SK-N-SH treated with all-trans-retinoic acid at 6 μM for 48 hours (cell line): ENCODE results near the gene NAT8.
A peak's percentile ranks its signal among the peaks of the same experiment; 100 is the strongest.
"Not testable (repeated sequence)": the region's sequence is repeated elsewhere in the genome, so short reads cannot be mapped to it uniquely, and the experiment has no call there.

Experiments used
- ATAC-seq: fragments of 200-7000 bp; cut with Tn5 transposase; 3 replicates; pipeline ENCODE4 v1.9.1; 2020; ENCODE audit warnings: mild to moderate bottlenecking, moderate library complexity
- ARNTL ChIP-seq: fragments of 450-650 bp; formaldehyde crosslinking; IDR thresholded peaks from 2 replicates; pipeline ENCODE4 v1.5.0; 2020; ENCODE audit warnings: low read depth, mild to moderate bottlenecking, moderate library complexity, borderline replicate concordance
- BACH2 ChIP-seq: fragments of 250-450 bp; sonication (Bioruptor Pico); IDR thresholded peaks from 2 replicates; pipeline ENCODE4 v1.9.0; 2021; ENCODE audit warnings: mild to moderate bottlenecking, borderline replicate concordance
- CSDC2 ChIP-seq: fragments of 250-450 bp; sonication (Bioruptor Pico); IDR thresholded peaks from 2 replicates; pipeline ENCODE4 v1.5.0; 2020; ENCODE audit warnings: mild to moderate bottlenecking, moderate library complexity
- ESRRG ChIP-seq: fragments of 250-450 bp; sonication (Bioruptor Pico); IDR thresholded peaks from 2 replicates; pipeline ENCODE4 v1.6.1; 2021; ENCODE audit warnings: mild to moderate bottlenecking
- GLIS3 ChIP-seq: fragments of 250-450 bp; sonication (Bioruptor Pico); IDR thresholded peaks from 2 replicates; pipeline ENCODE4 v1.5.0; 2020; ENCODE audit warnings: mild to moderate bottlenecking, moderate library complexity
- ISL1 ChIP-seq: fragments of 250-450 bp; sonication (Bioruptor Pico); IDR thresholded peaks from 2 replicates; pipeline ENCODE4 v2.1.2; 2022; ENCODE audit warnings: mild to moderate bottlenecking, moderate library complexity
- OSR1 ChIP-seq: fragments of 250-450 bp; sonication (Bioruptor Pico); IDR thresholded peaks from 2 replicates; pipeline ENCODE4 v1.8.0; 2022; ENCODE audit warnings: moderate library complexity, mild to moderate bottlenecking, inconsistent platforms
- PPARA ChIP-seq: fragments of 250-450 bp; sonication (Bioruptor Pico); IDR thresholded peaks from 2 replicates; pipeline ENCODE4 v1.5.0; 2020; ENCODE audit warnings: mild to moderate bottlenecking, borderline replicate concordance
- RARB ChIP-seq: fragments of 250-450 bp; sonication (Bioruptor Pico); IDR thresholded peaks from 2 replicates; pipeline ENCODE4 v1.8.0; 2021; ENCODE audit warnings: mild to moderate bottlenecking, moderate library complexity
- SNAI2 ChIP-seq: fragments of 250-450 bp; sonication (Bioruptor Pico); IDR thresholded peaks from 2 replicates; pipeline ENCODE4 v1.5.0; 2020; ENCODE audit warnings: mild to moderate bottlenecking, moderate library complexity
- TCF4 ChIP-seq: fragments of 250-450 bp; sonication (Bioruptor Pico); IDR thresholded peaks from 2 replicates; pipeline ENCODE4 v1.8.0; 2021; ENCODE audit warnings: mild to moderate bottlenecking, moderate library complexity, borderline replicate concordance
- TOX ChIP-seq: fragments of 250-450 bp; sonication (Bioruptor Pico); IDR thresholded peaks from 2 replicates; pipeline ENCODE4 v1.8.0; 2021; ENCODE audit warnings: mild to moderate bottlenecking, moderate library complexity, borderline replicate concordance
- ZFP3 ChIP-seq: fragments of 250-450 bp; sonication (Bioruptor Pico); IDR thresholded peaks from 2 replicates; pipeline ENCODE4 v1.5.0; 2020; ENCODE audit warnings: mild to moderate bottlenecking, moderate library complexity
- ZFP30 ChIP-seq: fragments of 450-650 bp; formaldehyde crosslinking; IDR thresholded peaks from 2 replicates; pipeline ENCODE4 v1.5.0; 2022; ENCODE audit warnings: mild to moderate bottlenecking, moderate library complexity
- ZNF565 ChIP-seq: fragments of 450-650 bp; formaldehyde crosslinking; conservative IDR thresholded peaks from 2 replicates; pipeline ENCODE4 v1.5.0; 2020; ENCODE audit warnings: low read depth, mild to moderate bottlenecking, moderate library complexity
- ZNF70 ChIP-seq: fragments of 450-650 bp; formaldehyde crosslinking; IDR thresholded peaks from 2 replicates; pipeline ENCODE4 v1.5.0; 2020; ENCODE audit warnings: mild to moderate bottlenecking, moderate library complexity
- ZNF8 ChIP-seq: fragments of 450-650 bp; formaldehyde crosslinking; IDR thresholded peaks from 2 replicates; pipeline ENCODE4 v1.5.0; 2020; ENCODE audit warnings: mild to moderate bottlenecking, moderate library complexity
- TF ChIP-seq, protein P1 (sequence below): fragments of 250-450 bp; sonication (Bioruptor Pico); IDR thresholded peaks from 2 replicates; pipeline ENCODE4 v1.8.0; 2020; ENCODE audit warnings: mild to moderate bottlenecking, moderate library complexity, borderline replicate concordance
- TF ChIP-seq, protein P2 (sequence below): fragments of 250-450 bp; sonication (Bioruptor Pico); IDR thresholded peaks from 2 replicates; pipeline ENCODE4 v1.5.1; 2020; ENCODE audit warnings: low read depth, mild to moderate bottlenecking, moderate library complexity
- TF ChIP-seq, protein P3 (sequence below): fragments of 250-450 bp; sonication (Bioruptor Pico); IDR thresholded peaks from 2 replicates; pipeline ENCODE4 v1.8.0; 2021; ENCODE audit warnings: low read depth, mild to moderate bottlenecking, moderate library complexity, borderline replicate concordance
- TF ChIP-seq, protein P4 (sequence below): fragments of 250-450 bp; sonication (Bioruptor Pico); IDR thresholded peaks from 2 replicates; pipeline ENCODE4 v1.5.1; 2021; ENCODE audit warnings: mild to moderate bottlenecking, moderate library complexity

The NAT8 gene, protein sequence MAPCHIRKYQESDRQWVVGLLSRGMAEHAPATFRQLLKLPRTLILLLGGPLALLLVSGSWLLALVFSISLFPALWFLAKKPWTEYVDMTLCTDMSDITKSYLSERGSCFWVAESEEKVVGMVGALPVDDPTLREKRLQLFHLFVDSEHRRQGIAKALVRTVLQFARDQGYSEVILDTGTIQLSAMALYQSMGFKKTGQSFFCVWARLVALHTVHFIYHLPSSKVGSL

DNA sequence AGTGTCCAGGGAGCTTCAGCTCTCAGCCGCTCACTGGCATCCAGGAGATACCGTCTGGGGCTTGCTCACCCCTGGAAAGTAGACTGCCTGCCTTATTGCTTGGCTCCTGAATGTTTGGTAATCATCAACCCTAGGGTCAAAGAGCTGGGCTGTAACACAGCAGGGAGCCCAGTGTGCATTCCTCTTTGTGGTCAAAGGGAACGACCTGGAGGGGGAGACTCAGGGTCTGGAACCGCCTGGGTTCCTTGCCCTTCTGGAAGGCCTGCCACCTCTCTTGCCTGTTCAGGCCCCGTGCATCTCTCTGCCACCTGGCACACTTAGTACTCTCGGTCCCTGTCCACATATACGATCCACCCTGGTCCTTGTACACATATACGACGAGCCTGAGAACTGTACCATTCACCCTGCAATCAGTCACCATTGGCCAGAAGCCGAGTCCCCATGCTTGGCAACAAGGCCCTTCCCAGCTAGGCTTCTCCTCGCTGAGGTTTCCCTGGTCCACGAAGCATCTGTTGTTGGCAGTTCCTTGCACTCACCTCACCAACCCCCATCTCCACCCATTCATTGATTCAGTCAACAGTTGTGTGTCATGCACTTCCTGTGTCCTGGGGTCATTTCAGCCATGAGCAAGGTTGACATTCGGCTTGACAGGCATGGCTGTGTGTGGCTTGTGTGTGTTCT, at the start of gene NAT8:
TSS of gene NAT8 (minus strand) at position 85 of the 681 bp plus-strand sequence. CDS start 794 bp downstream, outside the sequence.
- TF ChIP-seq ZNF8 (CRISPR knock-in tag) = no peak
- TF ChIP-seq PPARA (CRISPR knock-in tag) = no peak
- no peak for TF ChIP-seq RARB
- TF ChIP-seq, protein P1, sequence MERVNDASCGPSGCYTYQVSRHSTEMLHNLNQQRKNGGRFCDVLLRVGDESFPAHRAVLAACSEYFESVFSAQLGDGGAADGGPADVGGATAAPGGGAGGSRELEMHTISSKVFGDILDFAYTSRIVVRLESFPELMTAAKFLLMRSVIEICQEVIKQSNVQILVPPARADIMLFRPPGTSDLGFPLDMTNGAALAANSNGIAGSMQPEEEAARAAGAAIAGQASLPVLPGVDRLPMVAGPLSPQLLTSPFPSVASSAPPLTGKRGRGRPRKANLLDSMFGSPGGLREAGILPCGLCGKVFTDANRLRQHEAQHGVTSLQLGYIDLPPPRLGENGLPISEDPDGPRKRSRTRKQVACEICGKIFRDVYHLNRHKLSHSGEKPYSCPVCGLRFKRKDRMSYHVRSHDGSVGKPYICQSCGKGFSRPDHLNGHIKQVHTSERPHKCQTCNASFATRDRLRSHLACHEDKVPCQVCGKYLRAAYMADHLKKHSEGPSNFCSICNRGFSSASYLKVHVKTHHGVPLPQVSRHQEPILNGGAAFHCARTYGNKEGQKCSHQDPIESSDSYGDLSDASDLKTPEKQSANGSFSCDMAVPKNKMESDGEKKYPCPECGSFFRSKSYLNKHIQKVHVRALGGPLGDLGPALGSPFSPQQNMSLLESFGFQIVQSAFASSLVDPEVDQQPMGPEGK (CRISPR knock-in tag) = no peak
- no peak for TF ChIP-seq ZNF70
- TF ChIP-seq SNAI2 (CRISPR knock-in tag) = no peak
- no peak for TF ChIP-seq TOX (CRISPR knock-in tag)
- TF ChIP-seq, protein P2, sequence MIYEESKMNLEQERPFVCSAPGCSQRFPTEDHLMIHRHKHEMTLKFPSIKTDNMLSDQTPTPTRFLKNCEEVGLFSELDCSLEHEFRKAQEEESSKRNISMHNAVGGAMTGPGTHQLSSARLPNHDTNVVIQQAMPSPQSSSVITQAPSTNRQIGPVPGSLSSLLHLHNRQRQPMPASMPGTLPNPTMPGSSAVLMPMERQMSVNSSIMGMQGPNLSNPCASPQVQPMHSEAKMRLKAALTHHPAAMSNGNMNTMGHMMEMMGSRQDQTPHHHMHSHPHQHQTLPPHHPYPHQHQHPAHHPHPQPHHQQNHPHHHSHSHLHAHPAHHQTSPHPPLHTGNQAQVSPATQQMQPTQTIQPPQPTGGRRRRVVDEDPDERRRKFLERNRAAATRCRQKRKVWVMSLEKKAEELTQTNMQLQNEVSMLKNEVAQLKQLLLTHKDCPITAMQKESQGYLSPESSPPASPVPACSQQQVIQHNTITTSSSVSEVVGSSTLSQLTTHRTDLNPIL = no peak
- TF ChIP-seq, protein P3, sequence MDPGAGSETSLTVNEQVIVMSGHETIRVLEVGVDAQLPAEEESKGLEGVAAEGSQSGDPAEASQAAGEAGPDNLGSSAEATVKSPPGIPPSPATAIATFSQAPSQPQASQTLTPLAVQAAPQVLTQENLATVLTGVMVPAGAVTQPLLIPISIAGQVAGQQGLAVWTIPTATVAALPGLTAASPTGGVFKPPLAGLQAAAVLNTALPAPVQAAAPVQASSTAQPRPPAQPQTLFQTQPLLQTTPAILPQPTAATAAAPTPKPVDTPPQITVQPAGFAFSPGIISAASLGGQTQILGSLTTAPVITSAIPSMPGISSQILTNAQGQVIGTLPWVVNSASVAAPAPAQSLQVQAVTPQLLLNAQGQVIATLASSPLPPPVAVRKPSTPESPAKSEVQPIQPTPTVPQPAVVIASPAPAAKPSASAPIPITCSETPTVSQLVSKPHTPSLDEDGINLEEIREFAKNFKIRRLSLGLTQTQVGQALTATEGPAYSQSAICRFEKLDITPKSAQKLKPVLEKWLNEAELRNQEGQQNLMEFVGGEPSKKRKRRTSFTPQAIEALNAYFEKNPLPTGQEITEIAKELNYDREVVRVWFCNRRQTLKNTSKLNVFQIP (CRISPR knock-in tag) = no peak
- TF ChIP-seq ZFP30 (CRISPR knock-in tag) = no peak
- TF ChIP-seq TCF4 (CRISPR knock-in tag) = no peak
- TF ChIP-seq ZNF565 (CRISPR knock-in tag) = no peak
- no peak for TF ChIP-seq ESRRG (CRISPR knock-in tag)
- TF ChIP-seq ARNTL = no peak
- TF ChIP-seq GLIS3 (CRISPR knock-in tag) = no peak
- no peak for TF ChIP-seq ISL1 (CRISPR knock-in tag)
- no peak for TF ChIP-seq ZFP3
- TF ChIP-seq BACH2 (CRISPR knock-in tag) = no peak
- ATAC-seq = no peak

DNA sequence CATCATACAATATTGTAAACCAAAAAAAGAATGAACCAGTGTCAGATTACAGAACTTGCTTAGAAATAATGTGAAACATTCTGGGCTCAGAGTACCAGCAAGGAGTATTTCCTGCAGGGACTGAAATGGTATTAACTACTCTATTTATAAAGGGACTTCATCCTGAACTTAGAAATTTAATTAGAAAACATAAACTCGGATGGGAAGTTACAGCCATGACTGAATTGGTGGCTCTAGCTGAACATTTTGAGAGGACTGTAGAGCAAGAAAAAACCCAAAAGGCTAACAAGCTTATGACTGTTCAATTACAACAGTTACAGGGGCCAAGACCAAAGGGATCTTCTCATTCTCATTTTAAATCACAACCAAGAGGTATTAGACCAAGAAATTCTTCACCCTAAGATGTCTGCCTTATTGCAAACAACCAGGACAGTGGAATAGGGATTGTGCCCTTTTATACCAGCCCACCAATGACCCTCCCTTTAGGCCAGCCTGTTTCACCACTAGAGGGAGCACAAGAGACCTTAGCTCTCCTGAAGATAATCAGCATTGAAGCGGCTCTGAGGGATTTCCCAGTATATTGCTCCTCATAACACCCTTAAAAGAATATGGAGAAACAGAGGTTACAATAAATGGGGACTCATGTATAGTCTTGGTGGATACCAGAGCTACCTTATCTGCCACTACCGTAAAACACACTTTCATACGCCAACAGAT, 48.3 kb upstream of the NAT8 start:
- peak; percentile 97 for ATAC-seq

DNA sequence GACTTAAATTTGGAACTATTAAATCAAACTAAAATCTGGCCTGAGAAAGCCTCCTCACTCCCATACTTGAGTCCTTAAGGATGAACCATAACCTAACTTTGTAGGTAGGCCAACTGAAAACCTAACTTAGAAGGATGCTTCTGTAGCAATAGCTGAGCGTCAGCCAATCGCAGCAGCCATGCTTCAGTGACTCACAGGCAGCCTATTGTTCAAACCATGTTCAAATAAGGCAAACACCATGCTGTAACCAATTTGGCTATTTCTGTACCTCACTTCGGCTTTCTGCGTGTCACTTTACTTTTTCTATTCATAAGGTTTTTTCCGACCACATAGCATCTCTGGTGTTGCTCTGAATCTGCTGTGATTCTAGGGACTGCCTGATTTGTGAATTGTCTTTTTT, 46.3 kb upstream of the NAT8 start:
- not testable (repeated sequence) for ATAC-seq

DNA sequence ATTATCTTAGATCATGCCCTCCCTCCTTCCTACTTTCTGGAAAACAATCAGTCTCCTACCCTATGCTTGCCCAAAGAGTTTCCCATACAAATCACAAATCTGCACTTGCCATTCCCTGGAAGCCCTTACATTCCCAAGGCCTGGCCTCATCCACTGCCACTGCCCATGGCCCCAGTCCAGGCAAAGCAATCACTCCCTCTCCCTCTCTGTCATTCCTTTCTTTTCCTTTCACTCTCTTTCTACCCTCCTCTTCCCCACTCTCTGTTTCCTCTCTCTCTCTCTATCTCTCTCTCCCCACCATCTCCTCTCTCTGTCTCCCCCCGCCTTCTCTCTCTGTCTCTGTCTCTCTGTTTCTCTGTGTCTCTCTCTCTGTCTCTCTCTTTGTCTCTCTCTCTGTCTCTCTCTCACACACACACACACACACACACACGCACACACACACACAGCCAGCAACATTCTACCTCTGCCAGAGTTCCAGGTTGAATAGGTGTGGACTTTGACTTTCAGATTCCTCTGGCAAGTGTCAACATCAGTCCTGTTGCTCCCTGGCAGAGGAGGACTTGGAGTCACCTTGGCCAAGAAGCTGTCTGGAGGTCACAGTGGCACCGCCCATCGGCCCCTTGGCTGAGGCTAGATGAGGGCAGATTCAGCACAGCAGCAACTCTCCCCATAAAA, 43.7 kb upstream of the NAT8 start:
- ATAC-seq = peak; percentile 27; the same call in 2 of the 3 replicates
- TF ChIP-seq, protein P4, sequence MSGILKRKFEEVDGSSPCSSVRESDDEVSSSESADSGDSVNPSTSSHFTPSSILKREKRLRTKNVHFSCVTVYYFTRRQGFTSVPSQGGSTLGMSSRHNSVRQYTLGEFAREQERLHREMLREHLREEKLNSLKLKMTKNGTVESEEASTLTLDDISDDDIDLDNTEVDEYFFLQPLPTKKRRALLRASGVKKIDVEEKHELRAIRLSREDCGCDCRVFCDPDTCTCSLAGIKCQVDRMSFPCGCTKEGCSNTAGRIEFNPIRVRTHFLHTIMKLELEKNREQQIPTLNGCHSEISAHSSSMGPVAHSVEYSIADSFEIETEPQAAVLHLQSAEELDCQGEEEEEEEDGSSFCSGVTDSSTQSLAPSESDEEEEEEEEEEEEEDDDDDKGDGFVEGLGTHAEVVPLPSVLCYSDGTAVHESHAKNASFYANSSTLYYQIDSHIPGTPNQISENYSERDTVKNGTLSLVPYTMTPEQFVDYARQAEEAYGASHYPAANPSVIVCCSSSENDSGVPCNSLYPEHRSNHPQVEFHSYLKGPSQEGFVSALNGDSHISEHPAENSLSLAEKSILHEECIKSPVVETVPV (CRISPR knock-in tag) = no peak
- TF ChIP-seq, protein P2 = no peak
- TF ChIP-seq, protein P1 (CRISPR knock-in tag) = no peak
- TF ChIP-seq RARB = no peak
- TF ChIP-seq ZFP3 = no peak
- TF ChIP-seq GLIS3 (CRISPR knock-in tag) = no peak
- TF ChIP-seq OSR1 = no peak
- no peak for TF ChIP-seq TCF4 (CRISPR knock-in tag)
- no peak for TF ChIP-seq PPARA (CRISPR knock-in tag)
- TF ChIP-seq CSDC2 (CRISPR knock-in tag) = no peak
- TF ChIP-seq, protein P3 (CRISPR knock-in tag) = no peak
- TF ChIP-seq ARNTL = no peak
- no peak for TF ChIP-seq ZNF565 (CRISPR knock-in tag)
